Aorta (tissue), 5 donors: Measurements from ENCODE around the gene RHNO1. TPM values are rescaled to one million over a fixed set of nuclear protein-coding genes. Genes with fewer than 3 reads are reported as not detected.
"Not testable (repeated sequence)": the region's sequence is repeated elsewhere in the genome, so short reads cannot be mapped to it uniquely, and the experiment has no call there.

Experiments used
- ATAC-seq: fragments of 200-7000 bp; cut with Tn5 transposase; one replicate; pipeline ENCODE4 v1.9.1; 2022; ENCODE audit warnings: moderate library complexity; ENCODE audit not compliant: low FRiP score
- DNase-seq, 2 donors: peaks; one replicate each; pipeline ENCODE4 v3.0.0-alpha.2; 2020
- H3K27ac ChIP-seq, 2 donors: one replicate each; pipeline ENCODE4 v1.5.1; 2013; ENCODE audit warnings: low read length in 2 of 2, mild to moderate bottlenecking in 2 of 2, moderate library complexity in 2 of 2, control low read depth in 1 of 2, inconsistent platforms in 1 of 2, low read depth in 1 of 2
- H3K27me3 ChIP-seq, 2 donors: one replicate each; pipeline ENCODE4 v1.6.1; 2013; ENCODE audit warnings: control low read depth in 1 of 2, low read length in 1 of 2, mild to moderate bottlenecking in 1 of 2, moderate library complexity in 1 of 2; ENCODE audit not compliant: insufficient read depth in 2 of 2, control insufficient read depth in 1 of 2
- H3K36me3 ChIP-seq, 2 donors: one replicate each; pipeline ENCODE4 v1.6.1; 2013; ENCODE audit warnings: control low read depth in 1 of 2, low read length in 1 of 2, mild to moderate bottlenecking in 1 of 2; ENCODE audit not compliant: insufficient read depth in 2 of 2, control insufficient read depth in 1 of 2
- H3K4me1 ChIP-seq, 2 donors: one replicate each; pipeline ENCODE4 v1.6.1; 2013; ENCODE audit warnings: low read length in 2 of 2, control low read depth in 1 of 2, mild to moderate bottlenecking in 1 of 2, moderate library complexity in 1 of 2; ENCODE audit not compliant: insufficient read depth in 2 of 2, control insufficient read depth in 1 of 2
- H3K4me3 ChIP-seq, 2 donors: one replicate each; pipeline ENCODE4 v1.5.1; 2013; ENCODE audit warnings: low read length in 2 of 2, control low read depth in 1 of 2, mild to moderate bottlenecking in 1 of 2
- H3K9me3 ChIP-seq: one replicate; pipeline ENCODE4 v1.6.1; 2013; ENCODE audit warnings: mild to moderate bottlenecking, low read length; ENCODE audit not compliant: control insufficient read depth
- WGBS, 2 donors: extraction: QIAGEN DNeasy Blood & Tissue Kit; methylation state at CpG; one replicate each; pipeline ENCODE4 v1.1.7; 2013; 5-methylcytosine and 5-hydroxymethylcytosine counted together
- intact Hi-C, 2 donors: fragments of 100-400 bp; cut with DNase I; formaldehyde crosslinking; loops; one replicate each; pipeline versions ENCODE4 v1.14.2 to v1.15.0; 2022
- polyA plus RNA-seq, 2 donors: library from polyadenylated mRNA; stranded (reverse); fragments of 200-250 nt; gene quantifications; one replicate each; pipeline ENCODE4 v1.2.3, GENCODE V29; 2013
- total RNA-seq, 2 donors: library from RNA; stranded (reverse); fragmentation: NEBNext Ultra II Directional; extraction: Animal tissue kit (Norgen Biotek cat#: 25700); gene quantifications; one replicate each; pipeline ENCODE4 v1.2.1, GENCODE V29; 2021
- donor health status: healthy with polysubstance abuse.
- donor health status: Bipolar disorder and iron deficiency.
- donor health status: DM: no; HTN: no; CAD: no.
- donor health status: DM: no; HTN: no; CAD: no.
- donor health status: DM: yes; HTN: yes; CAD: no.

RHNO1 gene
- total and polyA plus RNA-seq, 4 donors, result 5.0 to 12.5 (median 9.7) TPM

- H3K9me3 ChIP-seq, result no peaks in the 10 kb centered on the region
- no peaks in the 10 kb centered on the region for H3K36me3 ChIP-seq
- DNase-seq, result no peak
- intact Hi-C loops, result loop anchor here in 1 of 2 donors (5.0 kb wide), 1 partner anchor 181 kb away; no protein-coding TSS in a partner anchor
- H3K4me3 ChIP-seq, result no peak overlapping the region
- no peak overlapping the region for H3K27ac ChIP-seq
- WGBS, 2 donors, result 60 to 65% methylated on average over 3 of the region's 3 CpGs
- no peak for ATAC-seq
- H3K27me3 ChIP-seq, result no peaks in the 10 kb centered on the region
- no peaks in the 10 kb centered on the region for H3K4me1 ChIP-seq
Measured at GRCh38 chr12:2856051-2856450, 21.0 kb upstream of the RHNO1 start.

- DNase-seq, result no peak
- no peaks in the 10 kb centered on the region for H3K27me3 ChIP-seq
- H3K27ac ChIP-seq, result no peak within 1 kb of the TSS
- no peaks in the 10 kb centered on the region for H3K36me3 ChIP-seq
- intact Hi-C loops, result loop anchor here in 1 of 2 donors (5.0 kb wide), 1 partner anchor 180 kb away; no protein-coding TSS in a partner anchor
- H3K9me3 ChIP-seq, result no peaks in the 10 kb centered on the region
- H3K4me3 ChIP-seq, result no peak within 1 kb of the TSS
- 87 to 89% methylated on average over 3 of the region's 3 CpGs for WGBS, 2 donors
- H3K4me1 ChIP-seq, result no peaks in the 10 kb centered on the region
- no peak for ATAC-seq
Measured at GRCh38 chr12:2857021-2857431, 20.0 kb upstream of the RHNO1 start, which contains the start of gene TEX52. Gene TEX52, minus strand, starts transcription at chr12:2857039. Its CDS starts 13 bp downstream, at chr12:2857026.

- DNase-seq, result no peak
- no peaks in the 10 kb centered on the region for H3K27me3 ChIP-seq
- H3K4me3 ChIP-seq, result no peak overlapping the region
- no peak overlapping the region for H3K27ac ChIP-seq
- H3K9me3 ChIP-seq, result no peaks in the 10 kb centered on the region
- no peaks in the 10 kb centered on the region for H3K4me1 ChIP-seq
- intact Hi-C loops, result loop anchor here in 1 of 2 donors (5.0 kb wide), 1 partner anchor 180 kb away; no protein-coding TSS in a partner anchor
- H3K36me3 ChIP-seq, result no peaks in the 10 kb centered on the region
- ATAC-seq, result no peak
- WGBS, 2 donors, result 93 to 98% methylated on average over 7 of the region's 7 CpGs
Measured at GRCh38 chr12:2857576-2857975, 19.4 kb upstream of the RHNO1 start.

GRCh38 chr12:2858334-2858733, 18.7 kb upstream of the RHNO1 start:
- Histone ChIP-seq H3K36me3 (no peaks in the 10 kb centered on the region), H3K4me1 (no peaks in the 10 kb centered on the region), H3K9me3 (no peaks in the 10 kb centered on the region), H3K27ac (no peak overlapping the region), H3K4me3 (no peak overlapping the region), H3K27me3 (no peaks in the 10 kb centered on the region)
- WGBS, 2 donors, result 89 to 94% methylated on average over 2 of the region's 2 CpGs
- no peak for ATAC-seq
- no peak for DNase-seq
- intact Hi-C loops, result loop anchor here in 1 of 2 donors (5.0 kb wide), 1 partner anchor 179 kb away; no protein-coding TSS in a partner anchor

GRCh38 chr12:2858944-2859421, 18.0 kb upstream of the RHNO1 start:
- Histone ChIP-seq H3K36me3 (no peaks in the 10 kb centered on the region), H3K9me3 (no peaks in the 10 kb centered on the region), H3K4me1 (no peaks in the 10 kb centered on the region), H3K27me3 (no peaks in the 10 kb centered on the region), H3K27ac (no peak overlapping the region), H3K4me3 (no peak overlapping the region)
- 89 to 91% methylated on average over 12 of the region's 12 CpGs for WGBS, 2 donors
- DNase-seq (no peak), ATAC-seq (no peak)
- intact Hi-C loops, result loop anchor here in 1 of 2 donors (5.0 kb wide), 1 partner anchor 178 kb away; no protein-coding TSS in a partner anchor

- Histone ChIP-seq H3K9me3 (no peaks in the 10 kb centered on the region), H3K27ac (no peak overlapping the region), H3K4me1 (no peaks in the 10 kb centered on the region), H3K4me3 (no peak overlapping the region), H3K27me3 (no peaks in the 10 kb centered on the region), H3K36me3 (no peaks in the 10 kb centered on the region)
- DNase-seq (no peak), ATAC-seq (no peak)
- intact Hi-C loops, result no loop called here
Measured at GRCh38 chr12:2860170-2860569, 16.9 kb upstream of the RHNO1 start.

- Histone ChIP-seq H3K27ac (no peak overlapping the region), H3K9me3 (no peaks in the 10 kb centered on the region), H3K4me1 (no peaks in the 10 kb centered on the region), H3K4me3 (no peak overlapping the region), H3K27me3 (no peaks in the 10 kb centered on the region), H3K36me3 (no peaks in the 10 kb centered on the region)
- 90 to 91% methylated on average over 7 of the region's 7 CpGs for WGBS, 2 donors
- DNase-seq (no peak), ATAC-seq (no peak)
- intact Hi-C loops, result no loop called here
Measured at GRCh38 chr12:2862876-2863275, 14.1 kb upstream of the RHNO1 start.

- intact Hi-C loops, H3K27ac ChIP-seq, DNase-seq, H3K4me3 ChIP-seq, H3K9me3 ChIP-seq, ATAC-seq, H3K36me3 ChIP-seq, H3K27me3 ChIP-seq, H3K4me1 ChIP-seq: not testable (repeated sequence)
- 94 to 96% methylated on average over 7 of the region's 7 CpGs for WGBS, 2 donors
Measured at GRCh38 chr12:2863402-2863801, 13.6 kb upstream of the RHNO1 start.

- no peaks in the 10 kb centered on the region for H3K36me3 ChIP-seq
- DNase-seq (no peak), ATAC-seq (no peak)
- intact Hi-C loops, result no loop called here
- 95 to 97% methylated on average over 9 of the region's 9 CpGs for WGBS, 2 donors
- H3K9me3 ChIP-seq, result no peaks in the 10 kb centered on the region
- H3K4me1 ChIP-seq, result no peaks in the 10 kb centered on the region
- H3K4me3 ChIP-seq, result no peak overlapping the region
- no peaks in the 10 kb centered on the region for H3K27me3 ChIP-seq
- H3K27ac ChIP-seq, result no peak overlapping the region
Measured at GRCh38 chr12:2864198-2864597, 12.8 kb upstream of the RHNO1 start.
